HG03520 (cell line): ENCODE results near the gene NFXL1.

Source experiments
- ATAC-seq: cut with Tn5 transposase; IDR thresholded peaks from one replicate; pipeline ENCODE4 v1.9.1; 2021; ENCODE audit warnings: mild to moderate bottlenecking, moderate library complexity; ENCODE audit not compliant: unreplicated experiment

Gene NFXL1

DNA sequence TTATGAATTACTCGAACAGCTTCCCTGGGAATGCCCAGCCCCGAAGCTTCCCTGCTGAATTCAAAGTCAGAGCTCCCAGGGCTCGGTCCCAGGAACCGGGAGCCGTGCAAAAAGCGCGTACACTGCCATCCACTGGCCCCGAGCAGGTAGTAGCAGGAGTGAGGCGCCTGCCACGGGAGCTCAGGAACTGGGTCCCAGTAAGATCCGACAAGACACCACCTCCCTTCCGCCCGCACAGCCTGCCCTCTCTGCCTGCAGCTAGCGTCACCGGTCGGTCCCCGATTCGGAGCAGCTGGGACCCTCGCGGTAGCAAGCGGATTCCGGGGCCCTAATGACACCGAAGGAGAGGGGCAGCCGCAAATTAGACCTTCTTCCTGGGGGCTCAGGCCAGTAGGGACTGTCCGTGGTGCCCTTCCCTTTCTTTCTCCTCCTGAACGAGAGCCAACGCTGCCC lies 77.7 kb downstream of the NFXL1 start:
- ATAC-seq, result peak; percentile 53

DNA sequence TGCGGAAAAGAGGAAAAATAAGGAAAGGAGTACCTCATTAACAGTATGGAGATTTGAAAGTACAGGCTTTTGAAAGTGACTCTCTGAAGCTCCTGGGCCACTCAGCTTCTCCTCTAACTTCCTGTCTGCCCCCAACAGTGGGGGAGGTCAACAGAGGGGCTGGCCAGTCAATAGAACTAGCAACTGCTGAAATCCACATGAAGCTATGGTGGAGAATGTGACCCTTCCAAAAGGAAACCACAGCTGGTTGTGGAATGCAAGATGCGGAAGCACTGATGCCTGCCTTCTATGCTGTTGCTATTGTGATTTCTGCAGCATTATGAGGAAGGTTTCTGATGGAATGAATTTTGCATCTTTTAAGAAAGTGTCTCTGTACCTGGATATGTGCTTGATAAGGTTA lies 78.9 kb downstream of the NFXL1 start:
- ATAC-seq, result no peak

- ATAC-seq, result no peak
These were observed 83.2 kb downstream of the NFXL1 start for GRCh38 chr4:47831026-47831679.

DNA sequence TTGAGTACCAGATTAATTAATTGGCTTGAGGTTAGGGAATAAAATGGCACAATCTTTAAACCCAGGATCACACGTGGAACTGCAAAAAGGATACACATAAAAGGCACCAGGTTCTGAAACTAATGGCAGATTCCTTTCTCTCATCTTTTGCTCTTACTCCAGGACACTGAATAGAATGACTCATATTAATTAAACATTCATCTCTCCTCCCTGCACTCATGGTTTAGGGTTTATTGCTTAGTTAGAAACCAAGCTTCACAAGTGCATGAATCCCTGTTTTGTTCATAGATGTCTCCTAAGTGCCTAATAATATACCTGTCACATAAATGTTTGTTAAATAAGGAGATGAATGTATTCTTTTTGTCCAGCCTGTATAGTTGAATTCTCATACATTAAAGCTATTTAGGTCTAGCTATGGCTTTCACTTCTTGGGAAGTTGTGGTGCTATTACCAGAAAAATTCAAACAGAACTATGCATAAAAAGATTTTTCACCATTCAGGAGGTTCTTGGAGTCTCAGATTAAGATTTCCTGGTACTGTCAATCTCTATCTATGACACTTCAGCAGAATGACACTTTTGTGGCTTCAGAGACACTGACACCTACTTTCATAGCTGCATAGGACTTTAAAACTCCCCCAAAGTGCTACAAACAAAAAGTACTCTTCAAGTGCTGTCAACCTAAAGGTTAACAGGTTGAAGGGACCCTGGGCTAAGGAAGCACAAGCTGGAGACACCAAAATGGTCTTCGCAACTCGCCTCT lies 83.9 kb downstream of the NFXL1 start:
- ATAC-seq, result no peak

DNA sequence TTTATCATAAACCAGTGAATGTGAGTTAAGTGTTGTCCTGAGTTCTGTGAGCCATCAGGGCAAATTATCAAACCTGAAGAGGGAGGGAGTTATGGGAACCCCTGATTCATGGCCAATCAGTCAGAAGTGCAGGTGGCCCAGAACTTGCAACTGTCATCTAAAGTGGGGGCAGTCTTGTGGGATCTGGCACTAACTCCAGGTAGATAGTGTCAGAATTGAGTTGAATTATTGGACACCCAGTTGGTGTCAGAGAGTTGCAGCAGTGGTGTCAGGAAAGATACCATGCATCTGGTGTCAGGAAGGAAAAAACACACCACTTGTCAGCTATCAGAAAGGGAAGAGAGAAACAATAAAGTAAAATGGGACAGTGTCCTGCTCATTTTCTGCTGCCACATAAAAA lies 84.9 kb downstream of the NFXL1 start:
- ATAC-seq, result no peak

GRCh38 chr4:47827343-47828047 lies 86.9 kb downstream of the NFXL1 start:
- ATAC-seq, result no peak

- no peak for ATAC-seq
These were observed 89.5 kb downstream of the NFXL1 start for GRCh38 chr4:47824840-47825239.

DNA sequence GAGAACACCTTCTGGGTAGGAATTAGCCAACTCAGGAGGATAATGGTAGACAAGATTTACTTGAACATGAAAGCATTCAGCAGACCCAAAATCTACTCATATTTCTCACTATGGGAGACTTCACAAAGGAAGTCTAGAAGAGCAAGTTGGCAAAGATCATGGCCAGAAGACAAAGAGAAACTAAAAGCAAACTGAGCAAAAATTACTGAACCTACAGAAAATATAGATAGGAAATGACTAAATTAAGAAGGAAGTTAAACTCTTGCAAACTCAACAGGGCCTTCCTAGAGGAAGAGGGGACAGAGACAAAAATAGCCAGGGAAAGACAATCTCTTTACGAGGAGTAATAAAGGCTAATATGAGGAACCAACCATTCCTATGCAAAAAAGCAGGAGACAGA lies 95.2 kb downstream of the NFXL1 start:
- no peak for ATAC-seq

DNA sequence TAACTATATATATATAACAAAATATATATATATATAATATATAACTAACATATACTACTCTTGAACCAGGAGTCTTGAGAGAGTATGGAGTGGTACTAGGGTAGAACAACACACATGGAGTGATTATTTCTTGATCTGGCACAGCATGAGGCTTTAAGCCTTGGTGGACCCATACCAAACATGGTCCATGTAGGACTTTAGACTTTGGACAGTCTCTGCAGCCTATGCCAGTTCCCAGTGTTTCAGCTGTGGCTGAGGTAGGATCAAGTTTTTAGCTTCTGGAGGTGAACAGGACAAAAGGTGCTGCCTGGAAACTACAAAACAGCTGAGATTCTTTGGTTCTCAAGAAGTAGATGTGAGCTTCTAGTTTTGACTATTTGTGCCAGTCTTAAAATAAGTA lies 97.1 kb downstream of the NFXL1 start:
- no peak for ATAC-seq

DNA sequence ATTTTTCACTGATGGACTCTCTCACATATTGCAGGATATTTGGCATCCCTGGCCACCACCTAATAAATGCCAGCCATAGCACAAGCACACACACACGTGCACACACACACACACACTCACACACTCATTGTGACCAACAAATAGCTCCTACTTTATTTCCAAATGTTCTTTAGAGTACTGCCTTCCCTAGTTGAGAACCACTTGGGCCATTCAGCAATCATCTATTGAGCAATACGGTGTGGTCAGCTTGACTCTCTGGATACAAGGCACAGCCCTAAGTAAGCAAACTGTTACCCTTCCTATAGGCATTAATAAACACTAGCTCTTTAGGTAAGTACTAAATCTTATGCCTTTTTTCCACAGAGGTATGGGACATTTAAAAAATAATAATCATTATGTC lies 97.6 kb downstream of the NFXL1 start:
- no peak for ATAC-seq

- ATAC-seq, result no peak
These were observed 99.6 kb downstream of the NFXL1 start for GRCh38 chr4:47814618-47815295.

GRCh38 chr4:47809654-47810203 lies 104.7 kb downstream of the NFXL1 start:
- no peak for ATAC-seq

GRCh38 chr4:47804598-47804997 lies 109.8 kb downstream of the NFXL1 start:
- ATAC-seq, result no peak

- no peak for ATAC-seq
These were observed 112.8 kb downstream of the NFXL1 start for GRCh38 chr4:47801481-47802002.

- ATAC-seq, result no peak
These were observed 116.2 kb downstream of the NFXL1 start for GRCh38 chr4:47798165-47798564.
